Calu3 (cell line): Measurements from ENCODE around the gene LAMC3. TPM values are rescaled to one million over a fixed set of nuclear protein-coding genes. Genes with fewer than 3 reads are reported as not detected.

Source experiments
- BruUV-seq: library from RNA; stranded (reverse); fragments of 400-500 nt; replicated peaks from 2 replicates; lab custom pipeline; 2021; lab: Mats Ljungman, UMichigan
- CTCF ChIA-PET: fragments of 300-600 bp; sonication (Branson Sonifier 250); formaldehyde crosslinking; loops from one replicate; lab custom pipeline; 2022; ENCODE audit warnings: antibody characterized with exemption; lab: Charles Lee
- DNase-seq: peaks from one replicate; pipeline ENCODE4 v3.0.0; 2022
- H3K27ac Mint-ChIP-seq: one replicate; pipeline ENCODE4 v1.8.0; 2022; ENCODE audit warnings: mixed read lengths; ENCODE audit not compliant: unreplicated experiment
- H3K27me3 Mint-ChIP-seq: one replicate; pipeline ENCODE4 v1.8.0; 2022; ENCODE audit warnings: mixed read lengths; ENCODE audit not compliant: unreplicated experiment
- H3K36me3 Mint-ChIP-seq: one replicate; pipeline ENCODE4 v1.8.0; 2022; ENCODE audit warnings: mild to moderate bottlenecking, moderate library complexity, mixed read lengths; ENCODE audit not compliant: insufficient read depth, unreplicated experiment
- H3K4me1 Mint-ChIP-seq: one replicate; pipeline ENCODE4 v1.8.0; 2022; ENCODE audit warnings: mild to moderate bottlenecking, low read depth, mixed read lengths; ENCODE audit not compliant: unreplicated experiment
- H3K4me3 Mint-ChIP-seq: one replicate; pipeline ENCODE4 v1.8.0; 2022; ENCODE audit warnings: mild to moderate bottlenecking, low read depth, moderate library complexity, mixed read lengths; ENCODE audit not compliant: unreplicated experiment
- H3K9me3 Mint-ChIP-seq: one replicate; pipeline ENCODE4 v1.8.0; 2022; ENCODE audit warnings: low read depth, mixed read lengths; ENCODE audit not compliant: unreplicated experiment
- CTCF ChIP-seq: fragments of 200-600 bp; IDR thresholded peaks from one replicate; pipeline ENCODE4 v1.8.0; 2022; ENCODE audit warnings: antibody characterized with exemption; ENCODE audit not compliant: unreplicated experiment
- intact Hi-C: fragments of 100-400 bp; cut with micrococcal nuclease; formaldehyde crosslinking; loops from one replicate; pipeline ENCODE4 v1.10.0; 2022; ENCODE audit not compliant: unreplicated experiment
- total RNA-seq: library from RNA; stranded (reverse); gene quantifications from 2 replicates; pipeline ENCODE4 v1.2.3, GENCODE V29; 2022

The LAMC3 gene
- total RNA-seq, 1 experiment from 2014 or later = not detected

DNA sequence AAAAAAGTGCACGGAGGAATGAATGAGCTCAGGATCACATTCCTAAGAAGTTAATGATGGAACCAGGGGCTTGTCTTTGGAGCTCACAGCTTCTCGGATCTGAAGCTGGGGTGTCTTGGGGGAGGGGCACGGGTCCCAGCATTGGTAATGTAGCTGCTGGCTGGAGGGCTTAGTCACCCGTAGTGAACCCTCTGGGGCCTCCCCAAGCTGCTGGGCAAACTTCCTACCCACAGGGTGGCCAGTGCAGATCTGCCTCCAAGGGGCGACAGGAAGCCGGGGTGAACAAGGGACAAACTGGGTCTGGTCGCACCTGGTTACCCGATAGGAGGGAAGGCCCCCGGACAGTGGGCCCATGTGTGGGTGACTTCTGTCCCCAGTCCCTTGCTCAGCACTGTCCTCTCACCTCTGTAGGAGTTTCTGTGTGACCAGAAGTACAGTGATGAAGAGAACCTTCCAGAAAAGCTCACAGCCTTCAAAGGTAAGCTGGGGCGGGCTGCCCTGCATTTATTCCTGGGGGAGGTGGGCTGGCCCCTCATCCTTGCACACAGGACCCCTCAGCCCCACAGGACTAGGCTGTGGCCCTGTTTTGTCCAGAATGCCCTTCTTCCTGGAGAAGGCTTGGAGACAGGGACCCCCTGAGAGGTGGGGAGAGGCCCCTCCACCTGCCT lies 102.3 kb downstream of the LAMC3 start:
- Mint-ChIP-seq H3K9me3 (no peaks in the 10 kb centered on the region), H3K27ac (no peak overlapping the region), H3K4me3 (no peak overlapping the region), H3K36me3 (peaks cover 4% of the 10 kb centered on the region), H3K27me3 (no peaks in the 10 kb centered on the region), H3K4me1 (no peaks in the 10 kb centered on the region)
- no peak for DNase-seq
- CTCF ChIA-PET = interaction anchor here (0.7 kb wide), 1 partner anchor 640 kb away, joined by 3 read pairs; no protein-coding TSS in a partner anchor
- no TSS peak for BruUV-seq
- intact Hi-C loops = no loop called here
- TF ChIP-seq CTCF = no peak

DNA sequence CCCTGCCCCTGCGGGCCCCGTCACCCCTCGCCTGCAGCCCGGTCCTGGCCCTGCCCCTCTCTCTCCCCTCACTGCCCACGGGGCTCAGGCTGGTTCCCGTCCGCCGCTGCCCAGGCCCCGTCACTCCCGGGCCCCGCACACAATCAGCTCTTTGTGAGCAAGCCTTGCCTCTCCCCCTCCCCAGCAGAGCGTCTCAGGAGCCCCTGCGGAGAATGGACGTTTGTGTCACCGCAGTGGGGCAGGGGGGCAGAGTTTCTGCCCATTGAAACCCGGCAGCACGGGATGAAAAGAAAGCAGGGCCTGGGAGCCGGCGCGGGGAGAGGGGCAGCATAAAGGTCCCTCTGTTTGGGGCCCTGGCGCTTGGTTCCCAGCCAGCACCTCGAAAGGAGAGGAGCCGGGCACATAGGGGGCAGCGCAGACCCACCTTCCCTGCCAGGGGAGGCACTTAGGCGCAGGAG lies 102.9 kb downstream of the LAMC3 start:
- H3K27ac Mint-ChIP-seq = no peak overlapping the region
- CTCF ChIA-PET = interaction anchor here (0.6 kb wide), 1 partner anchor 168 kb away, joined by 4 read pairs; no protein-coding TSS in a partner anchor

DNA sequence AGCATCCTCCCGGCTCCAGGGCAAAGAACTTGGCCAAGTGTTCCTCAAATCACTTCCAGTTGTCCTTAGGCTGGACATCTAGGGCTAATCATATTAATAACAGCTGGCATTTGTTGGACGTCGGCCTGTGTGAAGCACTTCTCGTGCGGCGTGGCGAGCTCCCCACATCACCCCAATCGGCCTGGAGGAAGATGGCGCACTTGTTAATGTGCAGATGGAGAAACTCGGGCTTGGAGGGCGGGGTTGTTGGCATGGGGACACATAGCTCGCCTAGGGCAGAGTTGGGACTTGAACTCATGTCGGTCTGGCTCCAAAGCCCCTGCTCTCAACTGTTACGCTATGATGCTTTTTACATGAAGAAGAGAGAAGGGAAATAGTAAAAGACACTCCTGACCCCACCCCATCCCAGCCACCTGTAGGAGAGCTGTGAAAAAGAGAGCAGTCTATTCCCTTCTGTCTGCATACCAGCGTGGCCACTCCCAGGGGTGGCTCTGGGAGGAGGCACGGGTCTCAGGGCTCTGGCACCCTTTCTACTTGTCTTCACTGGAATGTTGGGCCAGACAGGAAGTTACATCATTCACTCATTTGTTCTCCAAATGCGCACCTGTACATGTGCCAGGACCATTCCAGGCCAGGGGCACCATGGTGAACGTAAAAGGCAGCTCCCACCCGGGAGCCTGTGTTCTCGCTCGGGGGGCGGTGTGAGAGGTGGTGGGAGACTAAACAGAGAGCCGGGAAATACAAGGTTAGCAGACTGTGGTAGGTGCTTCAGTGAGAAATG lies 103.6 kb downstream of the LAMC3 start:
- Mint-ChIP-seq H3K27me3 (no peaks in the 10 kb centered on the region), H3K9me3 (no peaks in the 10 kb centered on the region), H3K36me3 (no peaks in the 10 kb centered on the region), H3K4me3 (no peak overlapping the region), H3K27ac (no peak overlapping the region), H3K4me1 (no peaks in the 10 kb centered on the region)
- intact Hi-C loops = no loop called here
- no peak for TF ChIP-seq CTCF
- BruUV-seq = no TSS peak
- CTCF ChIA-PET = interaction anchor here (0.6 kb wide), 2 partner anchors 169 to 201 kb away, joined by 4 to 6 read pairs; no protein-coding TSS in a partner anchor
- no peak for DNase-seq

More for the DNA sequence above, 102.9 kb downstream of the LAMC3 start:
- no peak for DNase-seq
- TF ChIP-seq CTCF = no peak
- intact Hi-C loops = no loop called here
- no peak overlapping the region for H3K4me3 Mint-ChIP-seq
- H3K27me3 Mint-ChIP-seq = no peaks in the 10 kb centered on the region
- no peaks in the 10 kb centered on the region for H3K4me1 Mint-ChIP-seq
- H3K36me3 Mint-ChIP-seq = no peaks in the 10 kb centered on the region
- BruUV-seq = no TSS peak
- H3K9me3 Mint-ChIP-seq = no peaks in the 10 kb centered on the region

DNA sequence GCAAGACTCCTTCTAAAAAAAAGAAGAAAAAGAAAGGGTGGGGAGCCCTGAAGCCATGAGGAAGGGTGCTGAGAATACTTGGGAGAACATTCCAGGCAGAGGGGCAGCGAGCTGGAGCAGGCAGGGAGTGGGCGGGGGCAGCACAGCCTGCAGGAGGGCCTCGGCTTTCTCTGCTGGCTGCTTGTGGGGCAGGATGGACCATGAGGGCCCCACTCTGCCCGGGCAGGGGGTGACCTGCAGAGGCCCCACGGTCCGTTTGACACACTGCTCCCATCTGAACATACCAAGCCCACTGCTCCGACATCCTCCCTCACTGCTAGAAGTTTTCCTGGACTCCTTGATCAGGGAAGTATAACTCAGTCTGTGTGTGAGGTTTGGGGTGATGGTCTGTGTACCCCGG lies 104.7 kb downstream of the LAMC3 start:
- CTCF ChIA-PET = interaction anchor here (0.6 kb wide), 1 partner anchor 202 kb away, joined by 6 read pairs; no protein-coding TSS in a partner anchor
- Mint-ChIP-seq H3K36me3 (no peaks in the 10 kb centered on the region), H3K27me3 (no peaks in the 10 kb centered on the region), H3K4me3 (no peak overlapping the region), H3K27ac (no peak overlapping the region), H3K9me3 (no peaks in the 10 kb centered on the region), H3K4me1 (no peaks in the 10 kb centered on the region)
- no peak for TF ChIP-seq CTCF
- BruUV-seq = no TSS peak
- no peak for DNase-seq
- intact Hi-C loops = no loop called here
